ENCODE measurements around the gene RHOBTB3. TPM values are rescaled to one million over a fixed set of nuclear protein-coding genes. Genes with fewer than 3 reads are reported as not detected.

Gene RHOBTB3
- total RNA-seq, 1 donor: 314 TPM

- no peak overlapping the region for H3K27ac ChIP-seq (ENCODE audit: low read depth, low read length)
- H4K20me1 ChIP-seq (ENCODE audit: insufficient read depth, low read length): no peaks in the 10 kb centered on the region
- no peak overlapping the region for H2AFZ ChIP-seq (ENCODE audit: low read length)
- no peak for DNase-seq (ENCODE audit: insufficient read length, low spot score, missing footprints)
- peaks cover 7% of the 10 kb centered on the region for H3K4me1 ChIP-seq (ENCODE audit: insufficient read depth, low read length)
- peaks cover 31% of the 10 kb centered on the region for H3K36me3 ChIP-seq (ENCODE audit: insufficient read depth, low read length)
- H3K9me3 ChIP-seq (ENCODE audit: low read depth, low read length): no peaks in the 10 kb centered on the region
- no peak overlapping the region for H3K4me2 ChIP-seq (ENCODE audit: insufficient read depth, low read length)
- no peaks in the 10 kb centered on the region for H3K27me3 ChIP-seq (ENCODE audit: insufficient read depth, low read length)
- no peaks in the 10 kb centered on the region for H3K79me2 ChIP-seq (ENCODE audit: insufficient read depth, low read length)
- TF ChIP-seq, protein P1, sequence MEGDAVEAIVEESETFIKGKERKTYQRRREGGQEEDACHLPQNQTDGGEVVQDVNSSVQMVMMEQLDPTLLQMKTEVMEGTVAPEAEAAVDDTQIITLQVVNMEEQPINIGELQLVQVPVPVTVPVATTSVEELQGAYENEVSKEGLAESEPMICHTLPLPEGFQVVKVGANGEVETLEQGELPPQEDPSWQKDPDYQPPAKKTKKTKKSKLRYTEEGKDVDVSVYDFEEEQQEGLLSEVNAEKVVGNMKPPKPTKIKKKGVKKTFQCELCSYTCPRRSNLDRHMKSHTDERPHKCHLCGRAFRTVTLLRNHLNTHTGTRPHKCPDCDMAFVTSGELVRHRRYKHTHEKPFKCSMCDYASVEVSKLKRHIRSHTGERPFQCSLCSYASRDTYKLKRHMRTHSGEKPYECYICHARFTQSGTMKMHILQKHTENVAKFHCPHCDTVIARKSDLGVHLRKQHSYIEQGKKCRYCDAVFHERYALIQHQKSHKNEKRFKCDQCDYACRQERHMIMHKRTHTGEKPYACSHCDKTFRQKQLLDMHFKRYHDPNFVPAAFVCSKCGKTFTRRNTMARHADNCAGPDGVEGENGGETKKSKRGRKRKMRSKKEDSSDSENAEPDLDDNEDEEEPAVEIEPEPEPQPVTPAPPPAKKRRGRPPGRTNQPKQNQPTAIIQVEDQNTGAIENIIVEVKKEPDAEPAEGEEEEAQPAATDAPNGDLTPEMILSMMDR (IDR thresholded peaks at IDR 0.05; ENCODE audit: extremely low read depth, low read depth, low read length): no peak
- H3K4me3 ChIP-seq (ENCODE audit: insufficient read depth, low read length): no peak overlapping the region
These were observed 66.9 kb downstream of the RHOBTB3 start for GRCh38 chr5:95798048-95798447.

- no peak overlapping the region for H3K4me3 ChIP-seq (ENCODE audit: insufficient read depth, low read length)
- peaks cover 9% of the 10 kb centered on the region for H3K4me1 ChIP-seq (ENCODE audit: insufficient read depth, low read length)
- DNase-seq (ENCODE audit: insufficient read length, low spot score, missing footprints): no peak
- TF ChIP-seq, protein P1 (IDR thresholded peaks at IDR 0.05; ENCODE audit: extremely low read depth, low read depth, low read length): no peak
- H3K36me3 ChIP-seq (ENCODE audit: insufficient read depth, low read length): peaks cover 28% of the 10 kb centered on the region
- no peaks in the 10 kb centered on the region for H3K9me3 ChIP-seq (ENCODE audit: low read depth, low read length)
- H2AFZ ChIP-seq (ENCODE audit: low read length): no peak overlapping the region
- H3K27ac ChIP-seq (ENCODE audit: low read depth, low read length): no peak overlapping the region
- H3K4me2 ChIP-seq (ENCODE audit: insufficient read depth, low read length): no peak overlapping the region
- no peaks in the 10 kb centered on the region for H3K27me3 ChIP-seq (ENCODE audit: insufficient read depth, low read length)
- no peaks in the 10 kb centered on the region for H4K20me1 ChIP-seq (ENCODE audit: insufficient read depth, low read length)
- H3K79me2 ChIP-seq (ENCODE audit: insufficient read depth, low read length): no peaks in the 10 kb centered on the region
These were observed 67.4 kb downstream of the RHOBTB3 start for GRCh38 chr5:95798545-95798944.

DNA sequence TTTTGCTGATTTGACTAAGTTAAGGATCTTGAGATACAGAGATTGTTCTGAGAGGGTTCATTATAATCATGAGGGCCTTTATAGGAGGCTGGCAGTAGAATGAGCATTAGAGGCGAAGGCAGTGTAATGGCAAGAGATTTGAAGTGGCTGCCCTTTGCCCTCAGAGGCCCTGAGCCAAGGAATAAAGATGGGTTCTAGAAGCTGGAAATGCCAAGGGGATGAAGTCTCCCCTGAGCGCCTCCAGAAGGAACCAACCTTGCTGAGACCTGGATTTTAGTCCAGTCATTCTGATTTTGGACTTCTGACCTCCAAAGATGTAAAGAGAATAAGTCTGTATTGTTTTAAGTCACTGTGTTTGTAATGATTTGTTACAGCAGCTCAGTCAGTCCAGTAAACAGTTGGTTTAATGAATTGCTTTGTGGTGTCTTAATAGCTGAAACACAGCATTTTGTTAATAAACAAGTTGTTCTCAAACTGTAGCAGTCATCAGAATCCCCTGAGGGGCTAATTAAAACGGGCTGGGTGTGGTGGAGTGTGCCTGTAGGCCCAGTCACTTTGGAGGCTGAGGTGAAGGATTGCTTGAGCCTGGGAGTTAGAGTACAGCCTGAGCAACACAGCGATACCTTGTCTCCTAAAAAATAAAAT lies 68.2 kb downstream of the RHOBTB3 start:
- Histone ChIP-seq H2AFZ (ENCODE audit: low read length) (no peak overlapping the region), H3K4me3 (ENCODE audit: insufficient read depth, low read length) (no peak overlapping the region), H3K4me1 (ENCODE audit: insufficient read depth, low read length) (peaks cover 4% of the 10 kb centered on the region), H3K79me2 (ENCODE audit: insufficient read depth, low read length) (no peaks in the 10 kb centered on the region), H3K4me2 (ENCODE audit: insufficient read depth, low read length) (no peak overlapping the region), H3K36me3 (ENCODE audit: insufficient read depth, low read length) (peaks cover 21% of the 10 kb centered on the region), H3K9me3 (ENCODE audit: low read depth, low read length) (no peaks in the 10 kb centered on the region), H3K27me3 (ENCODE audit: insufficient read depth, low read length) (no peaks in the 10 kb centered on the region), H4K20me1 (ENCODE audit: insufficient read depth, low read length) (no peaks in the 10 kb centered on the region), H3K27ac (ENCODE audit: low read depth, low read length) (no peak overlapping the region)
- DNase-seq (ENCODE audit: insufficient read length, low spot score, missing footprints): no peak
- TF ChIP-seq, protein P1 (IDR thresholded peaks at IDR 0.05; ENCODE audit: extremely low read depth, low read depth, low read length): no peak

DNA sequence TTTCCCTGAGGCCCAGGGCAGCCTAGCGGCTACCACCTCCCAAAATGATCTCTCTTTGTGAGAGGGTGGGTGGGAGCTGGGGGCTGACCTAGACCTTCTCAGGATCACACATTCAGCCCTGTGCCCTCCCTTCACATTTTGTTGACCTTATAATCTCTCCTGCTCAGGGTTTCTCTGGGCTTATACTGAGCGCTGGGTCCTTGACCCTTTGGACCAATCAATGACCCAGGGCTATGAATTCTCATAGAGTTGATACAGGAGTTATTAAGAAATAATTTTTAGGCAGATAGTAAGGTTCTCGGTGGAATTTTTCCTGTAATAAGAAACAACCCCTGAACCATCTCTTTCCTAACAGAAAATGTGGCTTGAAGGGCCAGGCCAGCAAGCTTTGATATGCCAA lies 69.4 kb downstream of the RHOBTB3 start:
- Histone ChIP-seq H3K4me1 (ENCODE audit: insufficient read depth, low read length) (peaks cover 4% of the 10 kb centered on the region), H3K79me2 (ENCODE audit: insufficient read depth, low read length) (no peaks in the 10 kb centered on the region), H2AFZ (ENCODE audit: low read length) (no peak overlapping the region), H3K4me2 (ENCODE audit: insufficient read depth, low read length) (no peak overlapping the region), H3K27me3 (ENCODE audit: insufficient read depth, low read length) (no peaks in the 10 kb centered on the region), H3K27ac (ENCODE audit: low read depth, low read length) (no peak overlapping the region), H3K4me3 (ENCODE audit: insufficient read depth, low read length) (no peak overlapping the region), H4K20me1 (ENCODE audit: insufficient read depth, low read length) (no peaks in the 10 kb centered on the region), H3K9me3 (ENCODE audit: low read depth, low read length) (no peaks in the 10 kb centered on the region), H3K36me3 (ENCODE audit: insufficient read depth, low read length) (peaks cover 13% of the 10 kb centered on the region)
- TF ChIP-seq, protein P1 (IDR thresholded peaks at IDR 0.05; ENCODE audit: extremely low read depth, low read depth, low read length): no peak
- no peak for DNase-seq (ENCODE audit: insufficient read length, low spot score, missing footprints)

Measured in osteoblast (primary cell).